Heart right ventricle (tissue), 16 donors: Measurements from ENCODE around the gene LRRC14B. TPM values are rescaled to one million over a fixed set of nuclear protein-coding genes. Genes with fewer than 3 reads are reported as not detected.

ENCODE experiments used
- ATAC-seq, 8 donors: fragments of 200-7000 bp; cut with Tn5 transposase; one replicate each; pipeline ENCODE4 v1.9.1; 2020; ENCODE audit warnings: mild to moderate bottlenecking in 8 of 8, moderate library complexity in 8 of 8, moderate number of reproducible peaks in 1 of 8
- DNase-seq, 2 donors: peaks; one replicate each; pipeline ENCODE4 v3.0.0-alpha.2; 2020
- H3K27ac ChIP-seq, 10 donors: fragments of 200-600 bp; sonication (generic) in 2 of 10; one replicate each; pipeline versions ENCODE4 v1.5.0 to v1.8.0; 2020 to 2022; ENCODE audit warnings: mild to moderate bottlenecking in 3 of 10
- H3K27me3 ChIP-seq, 7 donors: fragments of 200-600 bp; one replicate each; pipeline ENCODE4 v1.8.0; 2021 to 2022; ENCODE audit warnings: mild to moderate bottlenecking in 2 of 7
- H3K36me3 ChIP-seq, 9 donors: fragments of 200-600 bp; sonication (generic) in 1 of 9; one replicate each; pipeline versions ENCODE4 v1.5.0 to v1.8.0; 2020 to 2022; ENCODE audit warnings: mild to moderate bottlenecking in 2 of 9
- H3K4me1 ChIP-seq, 9 donors: fragments of 200-600 bp; sonication (generic) in 1 of 9; one replicate each; pipeline versions ENCODE4 v1.5.0 to v1.8.0; 2020 to 2022; ENCODE audit warnings: mild to moderate bottlenecking in 4 of 9
- H3K4me3 ChIP-seq, 10 donors: fragments of 200-600 bp; sonication (generic) in 2 of 10; one replicate each; pipeline versions ENCODE4 v1.5.0 to v1.8.0; 2020 to 2022; ENCODE audit warnings: mild to moderate bottlenecking in 7 of 10, moderate library complexity in 2 of 10
- H3K9me3 ChIP-seq, 11 donors: fragments of 200-600 bp in 10 of 11; sonication (generic) in 2 of 11; one replicate each; pipeline versions ENCODE4 v1.5.0 to v1.8.0; 2013 to 2022; ENCODE audit warnings: mild to moderate bottlenecking in 2 of 11, control low read depth in 1 of 11, moderate library complexity in 1 of 11
- WGBS, 2 donors: extraction: QIAGEN DNeasy Blood & Tissue Kit; methylation state at CpG; one replicate each; pipeline ENCODE4 v1.1.7; 2013; ENCODE audit warnings: inconsistent platforms in 1 of 2; 5-methylcytosine and 5-hydroxymethylcytosine counted together
- intact Hi-C, 10 donors: fragments of 100-400 bp; cut with DNase I; formaldehyde crosslinking; loops; one replicate each; pipeline versions ENCODE4 v1.11.1 to v1.14.2; 2022
- polyA plus RNA-seq, 2 donors: library from polyadenylated mRNA; stranded (reverse); fragments of 200-250 nt; gene quantifications; one replicate each; pipeline ENCODE4 v1.2.3, GENCODE V29; 2013
- total RNA-seq, 10 donors: library from RNA; stranded (reverse); fragmentation: NEBNext Ultra II Directional in 3 of 10; extraction: Animal tissue kit (Norgen Biotek cat#: 25700) in 3 of 10; gene quantifications; one replicate each; pipeline versions ENCODE4 v1.2.1 to v1.2.4, GENCODE V29; 2021 to 2023
- TF ChIP-seq, protein P1 (sequence below), 9 donors: fragments of 200-600 bp; sonication (generic) in 2 of 9; IDR thresholded peaks; one replicate each; pipeline versions ENCODE4 v1.5.0 to v1.8.0; 2021 to 2022; ENCODE audit warnings: antibody characterized with exemption in 9 of 9, mild to moderate bottlenecking in 5 of 9, moderate library complexity in 1 of 9
- donor health status: Arrhythmogenic right ventricular cardiomyopathy.
- donor health status: ischemic (EF 13 %, LVEDD 7.1; RV severe dilation, severe dysfunction).
- donor health status: healthy with polysubstance abuse.
- donor health status: DM: no; HTN: yes; CAD: no.
- donor health status: DM: no; HTN: no; CAD: no.
- donor health status: ischemic (EF 25% LVEDD 6.9; RV normal size, moderate dysfunction).
- donor health status: ischemic (EF 25% LVEDD 5.7; RV mildly dilated, moderate dysfunction).
- donor health status: healthy.
- donor health status: DM: yes; HTN: yes; CAD: no.
- donor health status: Ischemic cardiomyopathy.
- donor health status: ischemic (EF 35%, LVEDD 5.7; RV mildly dilated, moderate dysfunction).
- donor health status: nonischemic (EF 11% LVEDD 7.7; RV severe dilation, severe dysfunction).
- donor health status: DM: yes; HTN: yes; CAD: no.
- donor health status: PGD.
- donor health status: ischemic (EF 29% LVEDD 5.4; RV normal size, mild dysfunction).
- donor health status: nonischemic (EF 23%, LVEDD 6.1; RV moderate dilation, normal function).

The LRRC14B gene
- total and polyA plus RNA-seq, 12 donors: 2.6 to 96.6 (median 49.9) TPM

DNA sequence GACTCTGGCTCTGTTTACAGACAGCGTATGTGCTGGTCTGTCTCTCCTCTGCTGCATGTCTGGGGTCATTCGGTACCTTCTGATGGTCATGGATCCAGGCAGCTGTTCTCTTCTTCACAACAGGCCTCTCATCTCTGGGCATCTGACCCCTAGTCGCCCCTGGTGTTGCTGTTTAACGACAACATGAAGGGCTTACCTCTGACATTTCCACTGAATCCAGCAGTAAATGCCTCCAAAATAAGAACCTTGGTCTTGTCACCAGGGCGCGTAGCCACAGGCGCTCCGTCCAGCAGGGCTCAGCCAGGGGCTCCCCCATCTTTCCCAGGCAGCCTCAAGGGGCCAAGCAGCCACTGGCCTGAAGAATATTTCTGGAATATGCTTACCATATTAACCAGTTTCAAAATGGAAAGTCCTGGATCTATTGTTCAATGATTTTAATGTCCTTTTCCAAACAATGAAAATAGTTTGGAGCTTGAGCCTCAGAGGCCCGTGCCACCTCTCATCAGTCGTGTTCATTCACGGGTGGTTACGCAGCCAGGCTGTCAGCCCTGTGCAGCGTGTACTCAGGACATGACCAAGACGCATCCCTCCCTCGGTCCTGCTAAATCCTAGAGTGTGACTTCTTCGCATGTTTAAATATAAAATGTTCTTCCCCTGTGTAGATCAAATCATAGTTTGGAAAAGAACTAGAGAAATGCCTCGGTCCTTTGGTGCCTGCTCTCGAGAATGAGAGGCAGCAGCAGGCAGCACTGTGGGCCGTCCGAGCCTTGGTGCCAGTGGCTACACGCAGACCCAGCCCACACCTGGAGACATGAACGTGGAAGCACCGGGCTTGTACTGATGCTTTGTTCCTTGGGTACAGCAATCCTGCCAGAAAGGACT, 30.1 kb upstream of the LRRC14B start:
- peaks cover 0 to 22% (median 8%) of the 10 kb centered on the region in 7 donors for H3K27me3 ChIP-seq
- no peak for ATAC-seq
- no peaks in the 10 kb centered on the region for H3K36me3 ChIP-seq
- 87 to 91% methylated on average over 23 of the region's 23 CpGs for WGBS, 2 donors
- no peaks in the 10 kb centered on the region for H3K4me1 ChIP-seq
- TF ChIP-seq, protein P1, sequence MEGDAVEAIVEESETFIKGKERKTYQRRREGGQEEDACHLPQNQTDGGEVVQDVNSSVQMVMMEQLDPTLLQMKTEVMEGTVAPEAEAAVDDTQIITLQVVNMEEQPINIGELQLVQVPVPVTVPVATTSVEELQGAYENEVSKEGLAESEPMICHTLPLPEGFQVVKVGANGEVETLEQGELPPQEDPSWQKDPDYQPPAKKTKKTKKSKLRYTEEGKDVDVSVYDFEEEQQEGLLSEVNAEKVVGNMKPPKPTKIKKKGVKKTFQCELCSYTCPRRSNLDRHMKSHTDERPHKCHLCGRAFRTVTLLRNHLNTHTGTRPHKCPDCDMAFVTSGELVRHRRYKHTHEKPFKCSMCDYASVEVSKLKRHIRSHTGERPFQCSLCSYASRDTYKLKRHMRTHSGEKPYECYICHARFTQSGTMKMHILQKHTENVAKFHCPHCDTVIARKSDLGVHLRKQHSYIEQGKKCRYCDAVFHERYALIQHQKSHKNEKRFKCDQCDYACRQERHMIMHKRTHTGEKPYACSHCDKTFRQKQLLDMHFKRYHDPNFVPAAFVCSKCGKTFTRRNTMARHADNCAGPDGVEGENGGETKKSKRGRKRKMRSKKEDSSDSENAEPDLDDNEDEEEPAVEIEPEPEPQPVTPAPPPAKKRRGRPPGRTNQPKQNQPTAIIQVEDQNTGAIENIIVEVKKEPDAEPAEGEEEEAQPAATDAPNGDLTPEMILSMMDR (IDR thresholded peaks at IDR 0.05): no peak
- H3K9me3 ChIP-seq: no peaks in the 10 kb centered on the region
- no peak for DNase-seq
- no peak overlapping the region for H3K4me3 ChIP-seq
- no peak overlapping the region for H3K27ac ChIP-seq
- intact Hi-C loops: no loop called here

DNA sequence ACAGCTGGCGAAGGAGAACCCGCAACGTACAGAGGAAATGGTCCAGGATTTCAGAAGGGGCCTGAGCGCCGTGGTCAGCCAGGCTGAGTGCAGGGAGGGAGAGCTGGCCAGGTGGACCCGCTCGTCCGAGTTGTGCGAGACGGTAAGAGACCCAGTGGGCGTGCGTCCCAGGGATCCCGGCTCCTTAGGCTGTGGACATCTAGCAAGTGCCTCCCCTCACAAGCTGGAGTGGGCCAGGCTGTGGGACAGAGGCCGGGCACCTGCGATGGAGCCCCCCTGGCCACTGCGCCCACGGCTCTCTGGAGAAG, 29.5 kb upstream of the LRRC14B start:
- Histone ChIP-seq H3K4me1 (no peaks in the 10 kb centered on the region), H3K9me3 (no peaks in the 10 kb centered on the region), H3K4me3 (no peak overlapping the region), H3K27me3 (peaks cover 0 to 22% (median 8%) of the 10 kb centered on the region in 7 donors), H3K27ac (no peak overlapping the region), H3K36me3 (no peaks in the 10 kb centered on the region)
- intact Hi-C loops: no loop called here
- 94 to 95% methylated on average over 17 of the region's 17 CpGs for WGBS, 2 donors
- ATAC-seq (peak in 1 of 8 donors; percentile 28), DNase-seq (no peak)
- TF ChIP-seq, protein P1 (IDR thresholded peaks at IDR 0.05): no peak

DNA sequence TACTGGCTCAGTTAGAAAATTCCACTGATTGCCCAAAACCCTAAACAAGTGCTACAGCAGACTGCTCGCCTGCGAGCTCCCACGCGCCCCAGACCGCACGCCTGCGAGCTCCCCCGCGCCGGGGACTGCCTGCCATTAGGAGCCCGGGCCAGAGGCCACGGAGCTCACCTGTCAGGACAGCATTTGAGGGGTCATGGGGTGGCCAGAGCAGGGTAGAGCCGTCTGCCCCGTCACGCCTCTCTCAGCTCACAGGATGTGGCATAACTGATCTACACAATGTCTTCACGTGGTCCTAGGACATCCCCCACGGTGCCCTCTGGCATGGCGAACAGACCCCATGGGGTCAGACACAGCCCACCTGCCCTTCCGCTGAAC, 29.1 kb upstream of the LRRC14B start:
- intact Hi-C loops: no loop called here
- Histone ChIP-seq H3K4me3 (no peak overlapping the region), H3K9me3 (no peaks in the 10 kb centered on the region), H3K36me3 (no peaks in the 10 kb centered on the region), H3K27me3 (peaks cover 0 to 22% (median 8%) of the 10 kb centered on the region in 7 donors), H3K27ac (no peak overlapping the region), H3K4me1 (no peaks in the 10 kb centered on the region)
- DNase-seq: no peak
- WGBS, 2 donors: 88 to 91% methylated on average over 19 of the region's 19 CpGs
- peak in 2 of 8 donors; percentile 18 to 57 for ATAC-seq
- TF ChIP-seq, protein P1 (IDR thresholded peaks at IDR 0.05): no peak

DNA sequence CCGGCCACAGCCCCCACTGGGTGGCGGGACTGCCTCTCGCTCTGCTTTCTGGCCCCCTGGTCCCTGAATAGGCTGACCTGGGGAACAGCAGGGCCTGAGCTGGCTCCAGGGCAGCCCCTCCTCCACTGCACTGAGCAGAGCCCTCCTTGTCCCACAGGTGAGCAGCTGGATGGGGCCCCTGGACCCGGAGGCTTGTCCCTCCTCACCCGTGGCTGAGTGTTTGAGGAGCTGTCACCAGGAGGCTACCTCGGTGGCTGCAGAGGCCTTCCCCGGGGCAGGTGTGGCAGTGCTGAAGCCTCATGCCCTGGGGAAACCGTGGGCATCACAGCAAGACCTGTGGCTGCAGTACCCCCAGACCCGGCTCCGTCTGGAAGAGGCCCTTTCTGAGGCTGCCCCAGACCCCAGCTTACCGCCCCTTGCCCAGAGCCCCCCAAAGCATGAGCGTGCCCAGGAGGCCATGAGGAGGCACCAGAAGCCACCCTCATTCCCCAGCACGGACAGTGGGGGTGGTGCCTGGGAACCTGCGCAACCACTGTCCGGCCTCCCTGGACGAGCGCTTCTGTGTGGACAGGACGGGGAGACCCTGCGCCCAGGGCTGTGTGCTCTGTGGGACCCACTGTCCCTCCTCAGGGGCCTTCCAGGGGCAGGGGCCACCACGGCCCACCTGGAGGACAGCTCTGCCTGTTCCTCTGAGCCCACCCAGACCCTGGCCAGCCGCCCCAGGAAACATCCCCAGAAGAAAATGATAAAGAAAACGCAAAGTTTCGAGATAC, 28.5 kb upstream of the LRRC14B start:
- intact Hi-C loops: no loop called here
- Histone ChIP-seq H3K4me1 (peaks cover 0 to 2% (median 0%) of the 10 kb centered on the region in 9 donors), H3K4me3 (no peak overlapping the region), H3K9me3 (no peaks in the 10 kb centered on the region), H3K36me3 (no peaks in the 10 kb centered on the region), H3K27me3 (peaks cover 0 to 22% (median 7%) of the 10 kb centered on the region in 7 donors), H3K27ac (no peak overlapping the region)
- TF ChIP-seq, protein P1 (IDR thresholded peaks at IDR 0.05): no peak
- WGBS, 2 donors: 87 to 90% methylated on average over 22 to 23 of the region's 23 CpGs
- ATAC-seq (peak in 4 of 8 donors; percentile 14 to 50 (median 20)), DNase-seq (no peak)
